Nasal cavity respiratory epithelium epithelial cell of viscerocranial mucosa (primary cell): Measurements from ENCODE around the gene IER5. TPM values are rescaled to one million over a fixed set of nuclear protein-coding genes. Genes with fewer than 3 reads are reported as not detected.

Experiments used
- total RNA-seq: library from RNA; depleted of rRNA; stranded (reverse); fragments of >200 nt; gene quantifications from 2 replicates; pipeline ENCODE4 v1.2.3, GENCODE V29; 2014

The IER5 gene
- total RNA-seq: 48.2 and 52.4 TPM in 2 replicates

DNA sequence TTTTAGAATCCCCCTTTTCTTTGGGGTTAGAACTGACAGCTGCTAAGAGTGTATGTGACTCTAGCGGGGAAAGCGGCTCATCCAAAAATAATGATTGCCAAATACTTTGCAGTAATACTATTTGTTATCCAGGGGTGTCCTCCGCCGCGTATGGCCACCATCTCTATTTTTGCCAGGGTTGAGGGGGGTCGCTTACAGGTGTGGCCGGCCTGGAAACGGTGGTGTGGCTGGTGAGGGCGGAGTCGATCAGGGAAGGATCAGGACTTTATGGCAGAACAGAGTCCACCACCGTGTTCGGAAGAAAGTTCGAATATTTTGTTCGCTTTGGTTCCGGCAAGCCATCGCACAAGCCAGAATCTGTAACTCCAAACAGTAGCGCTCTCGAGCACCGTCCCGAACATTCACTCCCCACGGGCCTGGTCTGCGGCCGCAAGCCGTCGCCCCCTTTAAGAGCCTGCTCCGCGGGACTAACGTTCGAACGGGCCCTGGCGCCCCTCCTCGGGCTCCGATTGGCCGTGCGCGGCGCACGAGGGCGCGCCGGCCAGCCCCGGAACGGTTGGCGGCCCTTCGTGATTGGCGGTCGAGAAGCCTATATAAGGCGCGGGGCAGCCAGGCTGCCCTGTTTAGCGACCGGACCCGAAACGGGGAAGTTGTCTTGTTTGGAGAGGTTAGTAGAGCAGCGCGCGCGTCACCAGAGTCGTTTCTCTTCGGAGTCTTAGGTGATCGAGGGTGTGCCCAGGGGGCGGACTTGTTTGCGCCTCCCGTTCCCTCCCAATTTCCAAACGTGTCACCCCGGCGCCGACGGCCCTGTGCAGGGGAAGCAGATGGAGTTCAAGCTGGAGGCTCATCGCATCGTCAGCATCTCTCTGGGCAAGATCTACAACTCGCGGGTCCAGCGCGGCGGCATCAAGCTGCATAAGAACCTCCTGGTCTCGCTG, at the start of gene IER5:
TSS of gene IER5 (plus strand) at position 622 of the 938 bp plus-strand sequence. CDS start at position 825, 203 bp downstream.

Other genes with a start within 250 kb of the IER5 start
- 1.1 and 2.7 TPM in 2 replicates for gene KIAA1614, start 175.8 kb upstream of the IER5 start, total RNA-seq
- gene STX6, start 65.8 kb upstream of the IER5 start, total RNA-seq: 50.2 and 79.1 TPM in 2 replicates
- gene MR1, start 54.7 kb upstream of the IER5 start, total RNA-seq: 19.8 and 52.9 TPM in 2 replicates